Measurements from ENCODE around the gene TPM2. TPM values are rescaled to one million over a fixed set of nuclear protein-coding genes. Genes with fewer than 3 reads are reported as not detected.

TPM2 gene
- polyA plus RNA-seq, 1 of the 3 experiments (the other 2 are of a cell fraction), result 620 TPM

GRCh38 chr9:35658137-35658967 lies 31.4 kb downstream of the TPM2 start, which contains the start of gene CCDC107 (continued):
- 0 out of 2 replicates have a peak, but pooled peaks have one; percentile 41 for TF ChIP-seq REST (IDR thresholded peaks at IDR 0.05; ENCODE audit: low read depth, low read length)

GRCh38 chr9:35657546-35658136 lies 32.1 kb downstream of the TPM2 start, which contains the start of gene RMRP:
TSS of gene RMRP (minus strand) at chr9:35658019.
- no peaks in the 10 kb centered on the region for H3K9me3 ChIP-seq
- H3K27me3 ChIP-seq (ENCODE audit: insufficient read depth), result no peaks in the 10 kb centered on the region
- peak within 1 kb of the TSS; percentile 70 to 82 for H3K4me3 ChIP-seq (ENCODE audit: low read depth in 2 of 2, low read length in 1 of 2)
- H3F3A ChIP-seq (replicated peaks; ENCODE audit: insufficient read depth), result peaks cover 24% of the 10 kb centered on the region
- H3K4me2 ChIP-seq, result peak within 1 kb of the TSS; percentile 80
- ChIA-PET CTCF (interaction anchor here (0.6 to 6.0 kb wide), 37 partner anchors 9 to 578 kb away, joined by 3 to 86 read pairs (median 4); partner anchors contain the start of genes CA9, CD72, CREB3 and FANCG), POLR2A (interaction anchor here (1.0 to 3.8 kb wide), 6 partner anchors 11 to 75 kb away, joined by 3 to 20 read pairs (median 4); partner anchors contain the start of genes CREB3 and TLN1)
- peak; percentile 91 for DNase-seq
- peaks cover 22% of the 10 kb centered on the region for H3K79me2 ChIP-seq (ENCODE audit: insufficient read depth)
- peak within 1 kb of the TSS; percentile 88 for H3K9ac ChIP-seq
- peak within 1 kb of the TSS; percentile 71 for H2AFZ ChIP-seq (ENCODE audit: low read depth)
- H3K4me1 ChIP-seq (ENCODE audit: control insufficient read depth in 1 of 2, insufficient read depth in 2 of 2, low read depth in 1 of 2, low read length in 1 of 2), result peaks cover 0 to 12% of the 10 kb centered on the region in 2 experiments; a peak in 1 of 4 replicates
- H3K36me3 ChIP-seq (replicated peaks in 1 of 2; ENCODE audit: control insufficient read depth in 1 of 2, insufficient read depth in 2 of 2, low read length in 1 of 2), result peaks cover 0 to 11% of the 10 kb centered on the region in 2 experiments
- H3K9me2 ChIP-seq, result no peaks in the 10 kb centered on the region
- H3K27ac ChIP-seq (ENCODE audit: low read depth in 2 of 2, low read length in 1 of 2), result peak within 1 kb of the TSS; percentile 97 to 98
- H4K20me1 ChIP-seq (ENCODE audit: insufficient read depth), result no peaks in the 10 kb centered on the region
- WGBS (ENCODE audit: low lambda C conversion rate), result 1% methylated on average over 30 of the region's 42 CpGs
- TF ChIP-seq PBX3 (IDR thresholded peaks at IDR 0.05) (no peak), NRF1 (IDR thresholded peaks at IDR 0.05; ENCODE audit: low read depth, low read length) (no peak), RXRA (IDR thresholded peaks at IDR 0.05; ENCODE audit: borderline replicate concordance, low read depth) (peak; percentile 12; the same call in 1 of the 2 replicates), EZH2phosphoT487 (IDR thresholded peaks at IDR 0.05; ENCODE audit: borderline replicate concordance, low read depth) (no peak), RAD21 (IDR thresholded peaks at IDR 0.05; ENCODE audit: low read length) (no peak), REST (IDR thresholded peaks at IDR 0.05; ENCODE audit: low read depth, low read length) (peak; percentile 70; the same call in 1 of the 2 replicates), POLR2AphosphoS5 (IDR thresholded peaks at IDR 0.05; ENCODE audit: low read depth, low read length) (no peak; the same call in 1 of the 2 replicates), JUND (IDR thresholded peaks at IDR 0.05) (no peak), FOSL2 (IDR thresholded peaks at IDR 0.05; ENCODE audit: borderline replicate concordance, low read depth) (peak; percentile 75), ZBTB33 (IDR thresholded peaks at IDR 0.05; ENCODE audit: borderline replicate concordance, low read depth) (no peak), MAX (IDR thresholded peaks at IDR 0.05; ENCODE audit: low read depth) (peak; percentile 99), RCOR1 (IDR thresholded peaks at IDR 0.05; ENCODE audit: low read length) (no peak), MXI1 (IDR thresholded peaks at IDR 0.05; ENCODE audit: low read depth, low read length) (peak; percentile 99), GATA2 (CRISPR knock-in tag; IDR thresholded peaks at IDR 0.05) (no peak), MEF2A (IDR thresholded peaks at IDR 0.05; ENCODE audit: borderline replicate concordance, low read depth) (no peak), CHD2 (IDR thresholded peaks at IDR 0.05; ENCODE audit: low read length, partially characterized antibody) (peak; percentile 87)

Data from SK-N-SH (cell line).